GM19324 (cell line): ENCODE results near the gene FN3KRP.
"Not testable (repeated sequence)": the region's sequence is repeated elsewhere in the genome, so short reads cannot be mapped to it uniquely, and the experiment has no call there.

Experiments
- ATAC-seq: cut with Tn5 transposase; IDR thresholded peaks from one replicate; pipeline ENCODE4 v1.9.1; 2021; ENCODE audit warnings: mild to moderate bottlenecking, moderate library complexity; ENCODE audit not compliant: unreplicated experiment, low FRiP score

Gene FN3KRP

GRCh38 chr17:82736511-82737185, 20.1 kb downstream of the FN3KRP start:
- no peak for ATAC-seq

- no peak for ATAC-seq
These were observed 21.7 kb downstream of the FN3KRP start for GRCh38 chr17:82737967-82738877.

- ATAC-seq = no peak
These were observed 24.6 kb downstream of the FN3KRP start for GRCh38 chr17:82740906-82741759.

- ATAC-seq = no peak
These were observed 27.1 kb downstream of the FN3KRP start for GRCh38 chr17:82743344-82744219.

GRCh38 chr17:82744736-82745135, 28.2 kb downstream of the FN3KRP start:
- ATAC-seq = not testable (repeated sequence)

GRCh38 chr17:82745524-82745923, 29.0 kb downstream of the FN3KRP start:
- ATAC-seq = no peak

- ATAC-seq = no peak
These were observed 32.2 kb downstream of the FN3KRP start for GRCh38 chr17:82748756-82749155.

GRCh38 chr17:82750241-82750908, 33.9 kb downstream of the FN3KRP start:
- no peak for ATAC-seq

GRCh38 chr17:82751171-82751570, 34.7 kb downstream of the FN3KRP start:
- ATAC-seq = no peak

- ATAC-seq = peak; percentile 82
These were observed 35.3 kb downstream of the FN3KRP start, which contains the start of gene TBCD for GRCh38 chr17:82751571-82752370. Gene TBCD (plus strand): TSS chr17:82752065. CDS start chr17:82752194, 129 bp downstream.

GRCh38 chr17:82752371-82753200, 36.1 kb downstream of the FN3KRP start:
- peak; percentile 34 for ATAC-seq

- no peak for ATAC-seq
These were observed 36.6 kb downstream of the FN3KRP start for GRCh38 chr17:82753201-82753464.

- ATAC-seq = no peak
These were observed 38.0 kb downstream of the FN3KRP start for GRCh38 chr17:82754297-82755208.

GRCh38 chr17:82756166-82756565, 39.7 kb downstream of the FN3KRP start:
- no peak for ATAC-seq

GRCh38 chr17:82765371-82765770, 48.9 kb downstream of the FN3KRP start:
- no peak for ATAC-seq

- no peak for ATAC-seq
These were observed 50.7 kb downstream of the FN3KRP start for GRCh38 chr17:82767041-82767754.
